ENCODE data around the gene ZMYM5. TPM values are rescaled to one million over a fixed set of nuclear protein-coding genes. Genes with fewer than 3 reads are reported as not detected.
"Not testable (repeated sequence)": the region's sequence is repeated elsewhere in the genome, so short reads cannot be mapped to it uniquely, and the experiment has no call there.

The ZMYM5 gene
- total RNA-seq, 2 donors from 2014 or later = 23.0 to 26.3 TPM

DNA sequence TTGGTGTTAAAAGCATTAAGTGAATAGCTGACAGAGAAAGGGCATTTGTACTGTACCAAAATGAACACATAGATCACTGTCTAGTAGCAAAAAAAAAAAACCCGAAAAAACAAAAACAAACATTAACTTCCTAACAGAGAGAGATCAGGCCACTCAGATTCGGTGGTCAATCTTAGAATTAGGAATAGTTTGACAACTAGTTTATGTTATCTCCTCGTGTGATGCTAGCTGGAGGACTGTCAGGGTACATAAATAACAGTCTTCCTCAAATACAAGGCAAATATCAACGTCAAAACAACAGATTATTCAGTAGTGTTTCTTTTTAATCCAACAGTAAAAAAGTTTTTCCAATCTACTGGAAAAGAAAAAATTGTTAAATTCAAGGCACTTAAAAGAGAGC, 1.7 kb downstream of the ZMYM5 start:
- H3K27me3 Mint-ChIP-seq = no peaks in the 10 kb centered on the region
- H3K4me3 Mint-ChIP-seq = peak overlapping the region; percentile 96
- DNase-seq (no peak), ATAC-seq (no peak)
- no peaks in the 10 kb centered on the region for H3K9me3 ChIP-seq (ENCODE audit: control insufficient read depth, low read length, poor library complexity, severe bottlenecking)
- H3K27ac Mint-ChIP-seq = peak overlapping the region; percentile 97
- H3K36me3 Mint-ChIP-seq (ENCODE audit: low read depth) = peaks cover 3% of the 10 kb centered on the region
- H3K4me1 Mint-ChIP-seq = peaks cover 31% of the 10 kb centered on the region

DNA sequence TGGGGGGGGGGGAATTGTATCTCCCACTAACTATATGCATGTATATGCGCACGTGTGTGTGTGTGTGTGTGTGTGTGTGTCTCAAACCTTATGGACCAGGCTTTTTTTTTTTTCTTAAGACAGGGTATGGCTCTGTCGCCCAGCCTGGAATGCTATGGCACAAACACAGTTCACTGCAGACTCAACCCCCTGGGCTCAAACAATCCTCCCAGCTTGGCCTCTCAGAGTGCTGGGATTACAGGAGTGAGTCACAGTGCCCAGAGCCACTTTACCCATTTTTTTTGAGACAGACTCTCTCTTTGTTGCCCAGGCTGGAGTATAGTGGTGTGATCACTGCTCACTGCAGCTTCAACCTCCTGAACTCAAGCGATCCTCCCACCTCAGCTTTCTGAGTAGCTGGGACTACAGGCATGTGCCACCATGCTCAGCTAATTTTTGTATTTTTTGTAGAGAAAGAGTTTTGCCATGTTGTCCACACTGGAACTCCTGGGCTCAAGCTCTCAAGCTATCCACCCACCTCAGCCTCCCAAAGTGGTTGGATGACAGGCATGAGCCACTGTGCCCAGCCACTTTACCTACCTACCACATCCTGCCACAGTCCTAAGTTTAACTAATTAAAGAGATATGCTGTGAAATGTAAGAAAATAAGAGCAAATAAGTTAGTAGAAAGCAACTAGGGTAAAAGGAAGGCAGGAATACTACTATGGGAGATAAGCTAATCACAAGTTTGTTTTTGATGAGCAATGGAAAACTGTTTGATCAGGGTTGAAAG, 2.4 kb downstream of the ZMYM5 start:
- Mint-ChIP-seq H3K4me1 (peaks cover 31% of the 10 kb centered on the region), H3K36me3 (ENCODE audit: low read depth) (peaks cover 3% of the 10 kb centered on the region)

DNA sequence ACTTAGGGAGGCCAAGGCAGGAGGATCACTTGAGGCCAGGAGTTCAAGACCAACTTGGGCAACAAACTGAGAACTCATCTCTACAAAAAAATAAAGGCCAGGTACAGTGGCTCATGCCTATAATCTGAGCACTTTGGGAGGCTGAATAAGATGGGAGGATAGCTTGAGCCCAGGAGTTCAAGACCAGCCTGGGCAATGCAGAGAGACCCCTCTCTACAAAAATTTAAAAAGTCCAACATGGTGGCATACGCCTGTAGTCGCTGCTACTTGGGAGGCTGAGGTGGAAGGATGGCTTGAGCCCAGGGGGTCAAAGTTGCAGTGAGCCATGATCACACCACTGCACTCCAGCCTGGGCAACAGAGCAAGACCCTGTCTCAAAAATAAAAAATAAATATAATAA, 5.8 kb downstream of the ZMYM5 start:
- H3K4me3 Mint-ChIP-seq = not testable (repeated sequence)
- peaks cover 25% of the 10 kb centered on the region for H3K4me1 Mint-ChIP-seq

More for the DNA sequence above, 2.4 kb downstream of the ZMYM5 start:
- no peak for DNase-seq
- H3K4me3 Mint-ChIP-seq = peak overlapping the region; percentile 96
- H3K9me3 ChIP-seq (ENCODE audit: control insufficient read depth, low read length, poor library complexity, severe bottlenecking) = no peaks in the 10 kb centered on the region
- H3K27ac Mint-ChIP-seq = peak overlapping the region; percentile 97
- ATAC-seq = no peak
- H3K27me3 Mint-ChIP-seq = no peaks in the 10 kb centered on the region

DNA sequence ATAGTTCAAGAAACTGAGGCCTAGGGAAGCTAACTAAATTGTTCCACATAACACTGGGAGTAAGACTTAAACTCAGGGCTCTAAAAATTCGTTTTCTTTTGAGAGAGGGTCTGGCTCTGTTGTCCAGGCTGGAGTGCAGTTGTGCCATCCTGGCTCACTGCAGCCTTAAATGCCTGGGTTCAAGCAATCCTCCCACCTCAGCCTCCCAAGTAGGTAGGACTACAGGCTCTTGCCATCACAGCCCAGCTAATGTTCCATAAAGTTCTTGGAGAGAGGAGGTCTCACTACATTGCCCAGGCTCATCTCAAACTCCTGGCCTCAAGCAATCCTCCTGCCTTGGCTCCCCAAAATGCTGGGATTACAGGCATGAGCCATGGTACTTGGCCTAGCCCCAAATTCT, 10.7 kb downstream of the ZMYM5 start:
- Mint-ChIP-seq H3K4me1 (peaks cover 16% of the 10 kb centered on the region), H3K36me3 (ENCODE audit: low read depth) (no peaks in the 10 kb centered on the region), H3K4me3 (no peak overlapping the region), H3K27me3 (no peaks in the 10 kb centered on the region), H3K27ac (no peak overlapping the region)
- DNase-seq (no peak), ATAC-seq (no peak)
- H3K9me3 ChIP-seq (ENCODE audit: control insufficient read depth, low read length, poor library complexity, severe bottlenecking) = no peaks in the 10 kb centered on the region

More for the DNA sequence above, 5.8 kb downstream of the ZMYM5 start:
- H3K27me3 Mint-ChIP-seq; ATAC-seq; H3K36me3 Mint-ChIP-seq (ENCODE audit: low read depth); DNase-seq; H3K9me3 ChIP-seq (ENCODE audit: control insufficient read depth, low read length, poor library complexity, severe bottlenecking): not testable (repeated sequence)
- H3K27ac Mint-ChIP-seq = peak overlapping the region; percentile 56

DNA sequence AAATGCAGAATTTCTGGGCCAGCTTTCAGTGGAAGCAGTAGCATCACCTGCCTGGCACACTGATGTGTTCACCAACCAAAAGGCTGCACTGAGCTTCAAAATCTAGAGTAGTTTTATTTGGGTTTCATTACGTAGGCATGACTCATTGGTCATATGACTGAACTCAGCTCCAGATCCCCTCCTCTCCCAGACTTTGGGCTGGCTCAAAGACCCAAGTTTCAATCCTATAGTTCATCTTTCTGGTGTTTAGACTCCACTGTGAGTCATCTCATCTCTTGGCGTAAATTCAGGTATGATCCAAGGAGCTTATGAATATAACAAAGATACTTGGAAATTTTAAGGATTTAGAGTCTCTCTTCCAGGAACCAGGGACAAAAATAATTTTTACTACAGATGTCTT, 17.7 kb downstream of the ZMYM5 start:
- H3K27ac Mint-ChIP-seq = peak overlapping the region; percentile 27
- no peak overlapping the region for H3K4me3 Mint-ChIP-seq
- no peaks in the 10 kb centered on the region for H3K27me3 Mint-ChIP-seq
- H3K9me3 ChIP-seq (ENCODE audit: control insufficient read depth, low read length, poor library complexity, severe bottlenecking) = no peaks in the 10 kb centered on the region
- ATAC-seq (no peak), DNase-seq (no peak)
- H3K36me3 Mint-ChIP-seq (ENCODE audit: low read depth) = no peaks in the 10 kb centered on the region
- H3K4me1 Mint-ChIP-seq = peaks cover 5% of the 10 kb centered on the region

DNA sequence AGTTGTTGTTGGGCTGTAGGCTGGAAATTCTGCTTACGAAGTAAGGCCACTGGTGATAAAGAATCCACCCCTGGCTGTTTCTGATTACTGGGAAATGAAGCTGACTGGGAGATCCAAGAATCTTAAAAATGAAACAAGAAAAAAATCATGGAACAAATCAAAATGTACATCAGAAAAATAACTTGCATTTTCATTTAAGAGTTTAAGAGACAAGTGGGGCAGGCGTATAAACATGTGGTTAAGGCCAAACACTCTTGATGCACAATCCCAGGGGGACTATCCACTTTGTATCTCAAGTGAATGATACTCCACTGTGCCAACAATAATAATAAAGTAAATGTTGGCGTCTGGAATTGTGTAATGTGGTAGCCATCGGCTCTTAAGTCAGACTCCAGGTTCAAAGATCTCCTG, 24.6 kb downstream of the ZMYM5 start:
- Mint-ChIP-seq H3K4me3 (no peak overlapping the region), H3K27ac (no peak overlapping the region), H3K4me1 (peaks cover 3% of the 10 kb centered on the region), H3K27me3 (no peaks in the 10 kb centered on the region), H3K36me3 (ENCODE audit: low read depth) (no peaks in the 10 kb centered on the region)
- no peak for DNase-seq
- H3K9me3 ChIP-seq (ENCODE audit: control insufficient read depth, low read length, poor library complexity, severe bottlenecking) = no peaks in the 10 kb centered on the region
- ATAC-seq = no peak

DNA sequence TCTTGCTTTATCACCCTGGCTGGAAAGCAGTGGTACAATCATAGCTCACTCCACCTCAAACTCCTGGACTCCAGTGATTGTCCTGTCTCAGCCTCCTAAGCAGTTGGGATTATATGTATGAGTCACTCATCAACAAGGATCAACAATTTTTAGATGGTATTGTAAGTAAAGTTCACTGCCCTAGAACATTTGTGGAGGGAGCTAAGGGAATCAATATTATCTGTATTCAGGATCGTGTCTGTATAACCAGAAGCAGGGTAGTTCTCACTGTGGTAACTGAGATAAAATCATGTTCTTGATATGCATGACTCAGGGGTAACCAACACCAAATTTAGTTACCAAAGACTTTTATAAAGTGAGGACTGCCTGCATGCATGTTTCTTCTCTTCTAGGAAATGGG, 27.0 kb downstream of the ZMYM5 start:
- H3K27ac Mint-ChIP-seq = no peak overlapping the region
- ATAC-seq (no peak), DNase-seq (no peak)
- no peaks in the 10 kb centered on the region for H3K27me3 Mint-ChIP-seq
- peaks cover 3% of the 10 kb centered on the region for H3K4me1 Mint-ChIP-seq
- H3K9me3 ChIP-seq (ENCODE audit: control insufficient read depth, low read length, poor library complexity, severe bottlenecking) = no peaks in the 10 kb centered on the region
- no peaks in the 10 kb centered on the region for H3K36me3 Mint-ChIP-seq (ENCODE audit: low read depth)
- H3K4me3 Mint-ChIP-seq = no peak overlapping the region

DNA sequence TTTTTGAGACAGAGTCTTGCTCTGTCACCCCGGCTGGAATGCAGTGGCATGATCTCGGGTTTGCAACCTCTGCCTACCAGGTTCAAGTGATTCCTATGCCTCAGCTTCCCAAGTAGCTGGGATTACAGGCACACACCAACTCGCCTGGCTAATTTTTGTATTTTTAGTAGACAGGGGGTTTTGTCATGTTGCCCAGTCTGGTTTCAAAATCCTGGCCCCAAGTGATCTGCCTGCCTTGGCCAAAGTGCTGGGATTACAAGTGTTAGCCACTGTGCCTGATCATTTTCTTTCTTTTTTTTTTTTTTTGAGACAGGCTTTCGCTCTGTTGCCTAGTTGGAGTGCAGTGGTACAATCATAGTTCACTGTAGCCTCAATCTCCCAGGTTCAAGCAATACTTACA, 28.7 kb downstream of the ZMYM5 start:
- no peak overlapping the region for H3K4me3 Mint-ChIP-seq

DNA sequence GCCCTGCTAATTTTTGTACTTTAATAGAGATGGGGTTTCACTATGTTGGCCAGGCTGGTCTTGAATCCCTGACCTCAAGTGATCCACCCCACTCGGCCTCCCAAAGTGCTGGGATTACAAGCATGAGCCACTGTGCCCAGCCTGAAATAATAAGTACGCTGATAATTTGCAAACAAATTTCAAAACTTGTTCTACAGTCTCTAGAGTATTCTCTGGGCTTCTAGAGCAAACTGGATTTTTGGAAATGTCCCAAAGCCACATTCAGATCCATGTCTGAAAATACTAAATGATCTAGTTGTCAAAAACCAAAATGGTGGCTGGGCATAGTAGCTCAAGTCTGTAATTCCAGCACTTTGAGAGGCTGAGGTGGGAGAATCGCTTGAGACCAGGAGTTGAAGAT, 40.8 kb downstream of the ZMYM5 start:
- Mint-ChIP-seq H3K27me3 (no peaks in the 10 kb centered on the region), H3K4me3 (no peak overlapping the region), H3K4me1 (peaks cover 2% of the 10 kb centered on the region), H3K36me3 (ENCODE audit: low read depth) (peaks cover 10% of the 10 kb centered on the region), H3K27ac (no peak overlapping the region)
- H3K9me3 ChIP-seq (ENCODE audit: control insufficient read depth, low read length, poor library complexity, severe bottlenecking) = no peaks in the 10 kb centered on the region
- no peak for ATAC-seq
- DNase-seq = no peak

More for the DNA sequence above, 28.7 kb downstream of the ZMYM5 start:
- ATAC-seq (no peak), DNase-seq (no peak)
- Mint-ChIP-seq H3K27ac (no peak overlapping the region), H3K27me3 (no peaks in the 10 kb centered on the region), H3K4me1 (peaks cover 4% of the 10 kb centered on the region), H3K36me3 (ENCODE audit: low read depth) (peaks cover 2% of the 10 kb centered on the region)
- H3K9me3 ChIP-seq (ENCODE audit: control insufficient read depth, low read length, poor library complexity, severe bottlenecking) = no peaks in the 10 kb centered on the region

DNA sequence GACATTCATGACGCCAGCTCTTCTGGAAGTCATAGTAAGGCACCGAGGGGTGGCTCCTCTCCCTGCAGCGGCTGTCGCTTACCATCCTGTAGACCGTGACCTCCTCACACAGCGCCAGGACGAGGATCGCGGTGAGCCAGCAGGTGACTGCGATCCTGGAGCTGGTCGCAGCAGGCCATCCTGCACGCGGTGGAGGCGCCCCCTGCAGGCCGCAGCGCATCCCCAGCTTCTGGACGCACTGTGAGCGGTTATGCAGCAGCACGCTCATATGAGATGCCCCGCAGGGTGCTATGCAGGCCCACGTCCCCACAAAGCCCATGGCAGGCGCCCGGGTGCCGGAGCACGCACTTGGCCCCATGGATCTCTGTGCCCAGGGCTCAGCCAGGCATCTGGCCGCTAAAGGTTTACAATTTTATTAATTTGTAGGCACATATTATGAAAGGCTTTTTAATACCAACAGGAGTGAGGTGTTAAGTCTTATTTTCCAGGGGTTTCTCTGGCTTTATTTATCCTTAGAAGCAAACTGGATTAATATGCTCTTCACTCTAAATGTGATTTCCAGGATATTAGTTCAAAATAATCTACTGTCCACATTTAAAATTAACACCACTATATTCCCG, 45.1 kb downstream of the ZMYM5 start:
- peak; percentile 7 to 12 (median 11) for DNase-seq
- Mint-ChIP-seq H3K4me3 (no peak overlapping the region), H3K36me3 (ENCODE audit: low read depth) (peaks cover 9% of the 10 kb centered on the region), H3K27ac (peak overlapping the region; percentile 51), H3K27me3 (no peaks in the 10 kb centered on the region), H3K4me1 (peaks cover 2% of the 10 kb centered on the region)
- peak; percentile 53 for ATAC-seq
- H3K9me3 ChIP-seq (ENCODE audit: control insufficient read depth, low read length, poor library complexity, severe bottlenecking) = no peaks in the 10 kb centered on the region

DNA sequence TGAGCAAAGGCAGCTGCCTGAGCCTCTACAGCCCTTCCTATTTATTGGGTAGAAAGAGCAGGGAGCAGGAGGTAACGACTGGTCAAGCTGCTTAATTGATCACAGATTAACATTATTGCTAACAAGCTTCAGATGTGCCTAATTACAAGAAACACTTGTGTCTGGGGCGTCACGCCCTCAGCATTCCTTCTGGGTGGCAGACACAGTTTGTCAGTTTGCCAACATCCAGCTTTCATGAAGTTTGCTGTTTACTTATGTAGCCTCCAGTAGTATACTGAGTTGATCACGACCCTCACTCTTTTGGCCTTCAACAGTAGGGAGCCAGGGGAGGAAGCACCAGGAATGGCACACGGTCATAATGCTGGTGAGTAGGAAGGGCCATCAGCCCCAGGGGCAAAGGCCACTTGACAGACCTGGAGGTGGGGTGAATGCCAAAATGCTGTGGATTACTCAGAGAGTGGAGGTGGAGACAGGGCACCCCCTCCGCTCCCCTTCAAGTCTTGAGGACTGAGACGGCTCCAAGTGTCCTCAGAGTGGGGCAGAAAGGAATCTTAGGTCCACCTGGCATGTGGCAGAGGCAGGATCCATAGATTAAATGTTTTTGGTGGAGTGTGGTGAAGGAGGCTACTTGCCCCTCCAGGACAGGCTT, 45.8 kb downstream of the ZMYM5 start:
- peaks cover 2% of the 10 kb centered on the region for H3K4me1 Mint-ChIP-seq
- ATAC-seq = no peak
- H3K9me3 ChIP-seq (ENCODE audit: control insufficient read depth, low read length, poor library complexity, severe bottlenecking) = no peaks in the 10 kb centered on the region
- DNase-seq = no peak
- no peak overlapping the region for H3K4me3 Mint-ChIP-seq
- H3K36me3 Mint-ChIP-seq (ENCODE audit: low read depth) = peaks cover 9% of the 10 kb centered on the region
- H3K27me3 Mint-ChIP-seq = no peaks in the 10 kb centered on the region
- H3K27ac Mint-ChIP-seq = no peak overlapping the region

DNA sequence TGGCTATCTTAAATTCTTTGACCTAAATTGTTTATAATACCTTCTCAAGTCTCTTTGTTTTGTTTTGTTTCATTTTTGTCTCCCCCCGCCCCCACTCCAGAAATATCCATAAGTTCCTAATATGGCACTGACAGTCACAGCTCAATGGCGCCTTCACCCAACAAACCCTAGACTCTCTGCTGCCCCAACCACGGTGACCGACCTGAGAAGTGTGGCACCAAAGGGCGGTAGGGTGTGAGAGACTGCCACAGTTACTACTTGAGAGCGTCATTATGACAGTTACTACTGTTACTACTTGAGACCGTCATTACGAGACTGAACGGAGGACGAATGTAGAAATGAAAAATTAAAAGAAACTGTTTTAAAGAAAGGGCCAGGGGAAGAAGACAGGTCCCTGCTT, 46.3 kb downstream of the ZMYM5 start:
- ATAC-seq = no peak
- Mint-ChIP-seq H3K4me3 (no peak overlapping the region), H3K27ac (no peak overlapping the region), H3K27me3 (no peaks in the 10 kb centered on the region), H3K4me1 (peaks cover 2% of the 10 kb centered on the region), H3K36me3 (ENCODE audit: low read depth) (peaks cover 9% of the 10 kb centered on the region)
- no peak for DNase-seq
- no peaks in the 10 kb centered on the region for H3K9me3 ChIP-seq (ENCODE audit: control insufficient read depth, low read length, poor library complexity, severe bottlenecking)

DNA sequence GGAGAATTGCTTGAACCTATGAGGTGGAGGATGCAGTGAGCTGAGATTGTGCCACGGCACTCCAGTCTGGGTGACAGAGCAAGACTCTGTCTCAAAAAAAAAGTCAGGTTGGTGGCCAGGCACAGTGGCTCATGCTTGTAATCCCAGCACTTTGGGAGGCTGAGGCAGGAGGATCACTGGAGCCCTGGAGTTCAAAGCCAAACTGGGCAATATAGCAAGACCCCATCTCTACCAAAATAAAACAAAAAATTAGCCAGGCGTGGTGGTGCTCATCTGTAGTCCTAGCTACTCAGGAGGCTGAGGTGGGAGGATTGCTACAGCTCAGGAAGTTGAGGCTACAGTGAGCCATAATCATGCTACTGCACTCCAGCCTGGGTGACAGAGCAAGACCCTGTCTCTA, 47.6 kb downstream of the ZMYM5 start:
- not testable (repeated sequence) for ATAC-seq; DNase-seq; H3K4me3 Mint-ChIP-seq; H3K27me3 Mint-ChIP-seq; H3K9me3 ChIP-seq (ENCODE audit: control insufficient read depth, low read length, poor library complexity, severe bottlenecking); H3K27ac Mint-ChIP-seq; H3K36me3 Mint-ChIP-seq (ENCODE audit: low read depth); H3K4me1 Mint-ChIP-seq

Measured in T-helper 17 cell (primary cell).